Stimulated activated CD8-positive, alpha-beta memory T cell treated with anti-CD3 and anti-CD28 coated beads, Interleukin-7, amount 100 ng/mL, for 48 hours (primary cell): ENCODE measurements around the gene DSTN.

Experiments
- DNase-seq, 2 donors: peaks; one replicate each; pipeline ENCODE4 v3.0.0-alpha.2; 2020; ENCODE audit warnings: low read depth in 1 of 2; ENCODE audit errors: extremely low read depth in 1 of 2

DSTN gene

GRCh38 chr20:17611540-17612286 lies 41.8 kb downstream of the DSTN start:
- no peak for DNase-seq

- peak in 1 of 2 donors; percentile 51 for DNase-seq
These were observed 42.6 kb downstream of the DSTN start for GRCh38 chr20:17612287-17612991.

- DNase-seq = no peak
These were observed 43.1 kb downstream of the DSTN start for GRCh38 chr20:17612992-17613327.

- no peak for DNase-seq
These were observed 43.7 kb downstream of the DSTN start for GRCh38 chr20:17613328-17614175.

GRCh38 chr20:17614176-17614811 lies 44.4 kb downstream of the DSTN start:
- DNase-seq = no peak

GRCh38 chr20:17614812-17615644 lies 45.2 kb downstream of the DSTN start:
- DNase-seq = no peak

GRCh38 chr20:17615645-17616479 lies 46.0 kb downstream of the DSTN start:
- no peak for DNase-seq

GRCh38 chr20:17616480-17617211 lies 46.8 kb downstream of the DSTN start:
- no peak for DNase-seq

- DNase-seq = no peak
These were observed 47.5 kb downstream of the DSTN start for GRCh38 chr20:17617212-17617867.

GRCh38 chr20:17617868-17618672 lies 48.2 kb downstream of the DSTN start:
- DNase-seq = no peak

- DNase-seq = no peak
These were observed 48.8 kb downstream of the DSTN start for GRCh38 chr20:17618673-17619013.

GRCh38 chr20:17619351-17620093 lies 49.6 kb downstream of the DSTN start:
- DNase-seq = no peak

- DNase-seq = no peak
These were observed 50.7 kb downstream of the DSTN start for GRCh38 chr20:17620371-17621228.

GRCh38 chr20:17621229-17621968 lies 51.5 kb downstream of the DSTN start:
- DNase-seq = no peak
